Measurements from ENCODE around the gene FNIP1.
"Not testable (repeated sequence)": the region's sequence is repeated elsewhere in the genome, so short reads cannot be mapped to it uniquely, and the experiment has no call there.

FNIP1 gene

GRCh38 chr5:131749723-131750470 is 46.9 kb downstream of the FNIP1 start:
- no peak for DNase-seq

GRCh38 chr5:131749138-131749537 is 47.7 kb downstream of the FNIP1 start:
- DNase-seq: no peak

- no peak for DNase-seq
These were observed 49.4 kb downstream of the FNIP1 start for GRCh38 chr5:131747180-131748105.

GRCh38 chr5:131746423-131746822 is 50.4 kb downstream of the FNIP1 start:
- DNase-seq: no peak

- DNase-seq: no peak
These were observed 51.1 kb downstream of the FNIP1 start for GRCh38 chr5:131745703-131746102.

- DNase-seq: no peak
These were observed 51.7 kb downstream of the FNIP1 start for GRCh38 chr5:131745155-131745554.

GRCh38 chr5:131740477-131740876 is 56.3 kb downstream of the FNIP1 start:
- no peak for DNase-seq

- DNase-seq: no peak
These were observed 61.4 kb downstream of the FNIP1 start for GRCh38 chr5:131735393-131735792.

- DNase-seq: not testable (repeated sequence)
These were observed 61.9 kb downstream of the FNIP1 start for GRCh38 chr5:131734939-131735338.

GRCh38 chr5:131729292-131729691 is 67.5 kb downstream of the FNIP1 start:
- DNase-seq: not testable (repeated sequence)

GRCh38 chr5:131724089-131724488 is 72.7 kb downstream of the FNIP1 start:
- DNase-seq: not testable (repeated sequence)

- DNase-seq: no peak
These were observed 76.1 kb downstream of the FNIP1 start for GRCh38 chr5:131720714-131721113.

GRCh38 chr5:131719564-131719963 is 77.3 kb downstream of the FNIP1 start:
- no peak for DNase-seq

GRCh38 chr5:131718487-131719014 is 78.3 kb downstream of the FNIP1 start:
- no peak for DNase-seq

- DNase-seq: not testable (repeated sequence)
These were observed 79.7 kb downstream of the FNIP1 start for GRCh38 chr5:131717164-131717563.

- no peak for DNase-seq
These were observed 80.2 kb downstream of the FNIP1 start for GRCh38 chr5:131716650-131717049.

GRCh38 chr5:131710391-131710790 is 86.4 kb downstream of the FNIP1 start:
- no peak for DNase-seq

GRCh38 chr5:131709043-131709442 is 87.8 kb downstream of the FNIP1 start:
- no peak for DNase-seq

- DNase-seq: no peak
These were observed 90.5 kb downstream of the FNIP1 start for GRCh38 chr5:131706281-131706680.

GRCh38 chr5:131694926-131695325 is 101.9 kb downstream of the FNIP1 start:
- no peak for DNase-seq

GRCh38 chr5:131693894-131694293 is 102.9 kb downstream of the FNIP1 start:
- no peak for DNase-seq

GRCh38 chr5:131685516-131686171 is 111.2 kb downstream of the FNIP1 start:
- no peak for DNase-seq

- DNase-seq: no peak
These were observed 112.2 kb downstream of the FNIP1 start for GRCh38 chr5:131684595-131684994.
